Inferior parietal cortex (tissue), 1 donor: Measurements from ENCODE around the gene PLD1.

ENCODE experiments used
- DNase-seq: peaks from one replicate; pipeline ENCODE4 v3.0.0-alpha.2; 2016; ENCODE audit errors: extremely low spot score

Gene PLD1

DNA sequence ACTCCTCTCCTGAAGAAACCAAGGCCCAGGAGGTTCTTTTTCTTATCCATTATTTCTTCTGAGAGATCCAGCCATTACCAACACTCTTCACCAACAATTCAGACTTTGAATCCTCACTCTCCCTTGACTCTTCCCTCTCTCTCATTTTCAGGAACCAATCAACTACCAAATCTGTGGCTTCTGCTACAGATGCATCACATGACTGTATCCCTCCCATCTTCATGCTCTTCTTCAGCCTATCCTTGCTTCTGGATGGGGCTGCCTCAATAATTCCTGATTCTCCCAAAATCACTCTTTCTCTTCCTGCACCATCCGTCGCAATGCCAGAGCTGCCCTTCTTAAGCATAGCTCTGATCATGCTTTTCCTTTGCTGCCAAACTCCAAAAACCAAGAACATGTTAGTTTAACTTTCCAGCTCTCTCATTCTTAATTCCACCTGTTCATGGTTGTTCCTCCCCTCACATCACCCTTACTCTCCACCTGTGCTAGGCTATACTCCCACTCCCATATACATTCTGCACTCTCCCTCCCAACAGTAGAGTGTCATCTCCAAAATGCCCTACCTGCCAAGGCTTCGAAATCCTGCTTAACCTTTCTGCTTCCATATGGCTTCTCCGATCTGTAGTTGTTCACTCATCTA, 13.5 kb downstream of the PLD1 start:
- DNase-seq, result no peak

DNA sequence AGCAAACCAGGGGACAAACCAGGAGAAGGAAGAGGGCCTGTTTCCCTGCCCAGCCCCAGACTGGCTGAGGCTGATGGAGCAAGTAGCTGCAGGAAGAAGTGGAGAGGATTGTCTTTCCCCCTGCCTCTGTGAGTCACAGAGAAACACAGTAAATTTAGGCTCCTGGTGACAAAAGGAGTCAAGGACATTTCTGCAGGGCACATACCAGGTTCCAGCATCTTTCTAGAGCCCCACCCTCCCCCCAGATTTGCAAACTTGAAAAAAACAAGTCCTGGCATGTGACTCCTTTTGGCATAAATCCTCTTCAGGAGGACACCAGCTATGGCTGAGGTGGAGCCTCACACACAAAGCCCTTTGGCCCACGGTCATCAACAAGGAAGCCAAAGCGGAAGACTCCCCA, 17.8 kb downstream of the PLD1 start:
- DNase-seq, result no peak

DNA sequence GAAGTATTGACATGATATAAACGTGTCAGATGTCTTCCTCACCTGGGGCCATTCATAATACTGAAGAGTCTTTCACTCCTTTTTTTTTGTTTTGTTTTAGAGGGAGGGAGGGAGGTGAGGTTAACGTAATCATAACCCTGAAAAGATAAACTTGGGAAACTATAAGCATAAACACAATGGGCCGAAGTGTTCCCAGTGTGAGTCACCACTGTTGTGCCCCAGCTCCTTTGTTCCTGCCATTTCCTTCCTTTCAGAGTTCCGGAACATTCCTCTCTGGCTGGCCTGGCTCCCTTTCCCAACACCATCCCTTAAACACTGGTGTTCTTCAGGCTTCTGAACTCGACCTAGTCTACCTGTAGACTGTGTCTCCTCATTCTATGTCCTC, 18.6 kb downstream of the PLD1 start:
- no peak for DNase-seq

DNA sequence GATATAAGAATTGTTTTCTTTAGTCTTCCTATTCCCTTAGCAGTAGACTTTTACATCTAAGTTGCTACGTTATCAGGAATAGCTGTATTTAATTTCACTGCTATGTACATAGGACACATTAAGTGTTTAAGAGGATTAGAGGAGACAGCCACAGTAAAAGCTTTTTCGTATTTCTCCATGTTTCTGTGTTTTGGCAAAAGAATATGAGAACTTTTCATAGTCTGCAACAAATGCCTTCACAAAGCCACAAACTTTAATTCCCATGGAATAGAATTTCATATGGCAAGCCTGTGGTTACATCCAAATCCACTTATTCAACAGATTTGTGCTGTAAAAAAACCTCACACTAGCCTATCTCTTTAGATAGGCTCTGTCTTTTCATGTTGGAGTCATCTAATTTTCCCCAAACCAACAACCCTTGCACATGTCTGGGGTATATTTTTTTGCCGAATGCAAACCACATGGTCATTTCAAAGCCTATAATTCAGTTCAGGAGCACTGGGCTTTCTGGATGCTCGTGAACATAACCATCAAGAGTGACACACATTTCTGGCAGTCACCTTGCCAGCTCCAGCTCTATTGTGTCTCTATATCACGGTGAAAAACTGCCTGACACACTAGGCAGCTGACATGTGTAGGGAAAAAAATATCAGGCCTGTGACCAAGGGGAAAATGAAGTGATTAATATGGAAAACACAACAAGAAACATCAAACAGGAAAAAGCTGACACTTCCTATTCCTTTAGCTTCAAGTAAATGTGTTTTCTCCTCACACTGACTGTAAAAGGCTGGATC, 19.2 kb downstream of the PLD1 start:
- DNase-seq, result no peak

DNA sequence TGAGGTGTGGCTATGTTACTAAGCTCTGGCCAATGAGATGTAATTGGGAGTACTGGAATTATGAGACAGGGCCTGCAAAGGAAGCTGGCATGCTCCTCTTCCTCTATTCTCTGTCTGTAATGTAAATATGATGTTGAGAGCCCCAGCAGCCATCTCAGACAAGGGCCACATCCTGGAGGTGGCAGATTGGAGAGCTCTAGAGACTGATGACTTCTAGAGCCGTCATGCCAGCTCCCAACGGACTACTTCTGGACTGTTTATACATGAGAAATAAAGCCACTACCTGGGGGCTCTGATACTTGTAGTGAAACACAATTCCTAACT, 19.7 kb downstream of the PLD1 start:
- no peak for DNase-seq

DNA sequence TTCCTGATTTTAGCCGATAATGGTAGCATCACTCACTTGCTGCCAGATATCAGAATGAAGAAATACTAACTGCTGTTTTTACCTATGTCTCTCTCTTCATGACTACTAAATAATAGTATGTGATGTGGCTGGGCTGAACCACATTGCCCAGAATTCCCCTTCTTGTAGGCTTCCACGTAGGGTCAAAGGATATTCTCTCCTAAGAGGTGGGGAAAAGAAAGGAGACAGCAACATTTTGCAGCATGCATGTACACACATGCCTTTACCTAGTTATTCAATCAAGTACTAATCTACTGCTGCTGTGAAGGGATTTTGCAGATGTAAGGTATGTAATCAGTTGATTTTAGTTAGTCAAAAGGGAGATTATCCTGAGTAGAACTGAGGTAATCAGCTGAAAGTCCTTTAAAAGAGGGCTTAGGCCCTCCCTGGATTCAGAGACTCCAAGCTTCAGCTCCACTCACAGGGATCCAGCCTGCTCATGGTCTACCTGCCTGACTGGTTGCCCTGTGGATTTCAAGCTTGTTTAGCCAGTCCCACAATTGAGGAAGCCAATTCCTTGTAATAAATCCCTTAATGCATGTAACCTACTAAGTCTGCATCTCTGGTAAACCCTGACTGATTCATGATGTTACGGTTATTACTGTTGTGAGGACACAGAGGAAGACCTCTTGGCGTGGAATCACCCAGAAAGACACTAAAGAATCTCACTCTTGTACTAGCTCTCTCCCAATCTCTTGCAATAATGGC, 20.4 kb downstream of the PLD1 start:
- DNase-seq, result no peak

DNA sequence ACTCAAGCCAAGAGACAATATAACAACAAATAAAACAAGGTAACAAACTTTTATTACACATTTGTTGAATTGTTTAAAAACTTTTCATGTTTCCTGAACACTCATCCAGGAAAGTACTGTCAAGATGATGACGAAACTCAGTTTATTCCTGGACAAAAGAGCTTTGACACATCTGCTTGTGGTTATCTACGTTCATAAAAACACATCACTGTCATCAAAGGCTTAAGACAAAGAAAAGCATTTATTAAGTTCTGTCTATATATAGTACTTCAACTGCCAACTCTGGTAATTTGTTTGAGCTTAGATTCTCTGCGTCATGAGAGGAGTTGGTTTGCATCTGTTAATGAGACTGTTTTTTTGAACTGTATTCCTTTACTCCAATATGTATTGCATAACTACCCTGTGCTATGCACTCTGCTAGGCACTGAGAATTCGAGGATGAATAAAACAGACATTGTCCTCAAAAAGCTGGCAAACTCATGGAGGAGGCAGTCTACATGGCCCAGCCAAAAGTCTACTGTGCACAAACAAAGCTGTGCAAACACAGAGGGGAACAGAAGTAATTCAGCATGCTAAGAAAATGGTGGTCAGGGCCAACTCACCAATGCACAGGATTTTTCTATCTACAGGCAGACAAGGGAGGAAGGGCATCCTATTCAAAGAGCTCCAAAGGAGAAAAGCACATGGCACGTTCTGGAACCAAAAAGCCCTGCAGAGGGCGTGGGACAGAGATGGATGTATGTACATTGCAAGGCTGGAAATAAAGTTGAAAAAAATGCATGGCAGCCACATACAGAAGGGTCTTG, 21.5 kb downstream of the PLD1 start:
- DNase-seq, result no peak

DNA sequence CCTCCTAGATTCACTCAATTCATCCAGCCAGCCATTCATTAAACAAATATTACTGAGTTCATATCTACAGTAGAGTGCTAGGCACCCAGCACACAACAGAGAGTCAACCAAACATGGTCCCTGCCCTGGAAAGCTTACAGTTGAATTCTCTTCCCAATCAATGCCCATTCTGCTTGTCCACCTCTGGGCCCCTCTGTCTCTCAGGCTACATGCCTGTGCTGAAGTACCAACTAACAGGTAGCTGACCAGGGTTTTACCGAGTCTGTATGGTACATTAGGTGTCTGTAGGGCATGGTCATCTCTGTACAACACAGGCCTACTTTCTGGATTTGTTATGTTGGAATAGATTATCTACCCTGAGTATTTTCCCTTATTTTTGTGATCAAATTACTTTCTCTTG, 23.3 kb downstream of the PLD1 start:
- DNase-seq, result no peak

DNA sequence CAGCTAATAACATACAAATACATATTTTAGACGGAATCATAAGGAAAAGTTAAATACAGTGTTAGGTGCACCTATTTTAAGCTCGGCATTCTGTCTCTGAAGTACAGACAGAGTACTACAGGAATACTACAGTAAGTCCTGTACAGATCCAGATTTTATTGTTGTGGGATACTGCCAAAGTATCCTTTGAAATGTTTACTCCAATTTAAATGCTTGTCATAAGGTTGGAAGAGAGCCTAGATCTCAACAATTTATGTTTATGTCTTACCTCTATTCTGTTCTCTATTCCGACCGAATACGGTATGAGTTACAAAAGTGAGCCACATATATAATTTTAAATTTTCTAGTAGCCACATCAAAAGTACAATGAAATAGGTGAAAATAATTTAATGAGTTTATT, 25.3 kb downstream of the PLD1 start:
- no peak for DNase-seq

DNA sequence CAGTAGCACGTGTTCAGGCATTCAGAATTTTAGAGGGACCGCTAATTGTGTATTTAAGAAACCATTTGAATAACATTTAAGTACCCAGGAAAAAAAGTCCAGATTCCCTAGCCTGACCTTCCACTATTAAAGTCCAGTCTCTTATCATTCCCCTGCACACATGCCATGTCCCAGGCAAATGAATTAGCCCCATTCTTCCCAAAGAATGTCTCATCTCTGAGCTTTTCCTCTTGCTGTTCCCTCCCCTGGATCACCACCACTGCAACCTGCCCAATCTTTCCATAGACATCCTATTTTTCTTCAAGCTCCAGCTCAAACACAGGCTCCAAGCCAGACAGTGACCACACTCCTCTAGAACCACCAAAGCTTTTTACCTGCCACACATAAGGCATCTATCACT, 25.9 kb downstream of the PLD1 start:
- DNase-seq, result no peak

DNA sequence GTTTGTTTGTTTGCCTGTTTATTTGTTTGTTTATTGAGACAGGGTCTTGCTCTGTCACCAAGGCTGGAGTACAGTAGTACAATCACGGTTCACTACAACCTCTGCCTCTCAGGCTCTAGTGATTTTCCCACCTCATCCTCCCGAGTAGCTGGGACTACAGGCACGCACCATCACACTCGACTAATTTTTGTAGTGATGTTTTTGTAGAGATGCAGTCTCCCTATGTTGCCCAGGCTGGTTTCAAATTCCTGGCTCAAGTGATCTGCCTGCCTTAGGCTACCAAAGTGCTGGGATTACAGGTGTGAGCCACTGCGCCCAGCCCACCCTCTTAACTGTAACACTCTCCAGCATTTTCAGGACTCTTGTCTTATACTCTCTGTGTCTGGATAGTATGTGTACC, 26.7 kb downstream of the PLD1 start:
- DNase-seq, result no peak

DNA sequence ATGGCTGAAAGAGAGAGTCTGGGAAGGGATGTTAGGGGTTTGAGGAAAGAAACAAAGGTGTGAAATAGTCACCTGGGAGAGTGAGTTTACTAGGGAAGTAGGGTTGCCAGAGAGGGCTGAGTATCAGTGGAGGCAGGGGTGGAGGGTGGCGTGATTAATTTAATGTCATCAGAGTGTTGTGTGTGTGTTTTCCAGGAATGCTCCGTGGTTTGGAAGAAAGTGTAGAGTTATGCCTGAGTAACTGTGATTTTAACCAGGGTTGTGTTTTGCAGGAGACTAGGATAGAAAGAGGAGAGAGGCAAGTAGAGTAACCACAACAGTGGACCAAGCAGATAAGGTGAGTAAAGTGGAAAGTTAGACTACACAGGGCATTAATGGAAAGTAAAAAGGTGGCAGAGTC, 27.2 kb downstream of the PLD1 start:
- DNase-seq, result no peak

DNA sequence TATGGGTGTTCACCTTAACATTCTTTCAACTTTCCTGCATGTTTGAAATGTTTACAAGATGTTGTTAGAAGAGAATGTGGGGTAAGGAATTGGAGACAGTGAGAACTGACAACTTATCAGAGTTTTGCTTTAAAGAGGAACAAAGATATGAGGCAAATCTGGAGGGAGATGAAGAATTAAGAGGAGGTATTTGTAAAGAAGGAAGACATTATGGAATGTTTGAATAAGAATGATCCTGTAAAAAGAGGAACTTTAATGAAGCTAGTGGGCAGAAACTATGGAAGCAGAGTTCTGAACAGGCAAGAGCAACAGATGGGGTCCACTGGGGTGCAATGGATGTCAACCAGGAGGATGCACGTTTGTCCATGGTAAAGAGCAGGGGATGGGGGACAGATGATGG, 27.7 kb downstream of the PLD1 start:
- no peak for DNase-seq

DNA sequence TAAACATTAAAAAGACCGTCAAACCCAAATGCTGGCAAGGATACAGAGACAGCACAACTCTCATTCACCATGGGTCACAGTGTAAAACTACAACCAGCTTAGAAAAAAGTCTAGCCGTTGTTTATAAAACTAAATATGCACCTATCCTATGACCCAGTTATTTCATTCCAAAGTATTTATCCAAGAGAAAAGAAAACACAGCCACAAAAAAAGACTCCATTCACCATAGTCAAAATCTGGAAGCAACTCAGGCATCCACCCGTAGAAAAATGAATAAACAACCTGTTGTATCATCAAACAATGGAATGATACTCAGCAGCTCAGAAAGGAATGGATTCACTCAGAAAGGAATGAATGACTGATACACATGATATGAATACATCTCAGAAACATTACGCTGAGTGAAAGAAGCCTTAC, 28.6 kb downstream of the PLD1 start:
- no peak for DNase-seq

DNA sequence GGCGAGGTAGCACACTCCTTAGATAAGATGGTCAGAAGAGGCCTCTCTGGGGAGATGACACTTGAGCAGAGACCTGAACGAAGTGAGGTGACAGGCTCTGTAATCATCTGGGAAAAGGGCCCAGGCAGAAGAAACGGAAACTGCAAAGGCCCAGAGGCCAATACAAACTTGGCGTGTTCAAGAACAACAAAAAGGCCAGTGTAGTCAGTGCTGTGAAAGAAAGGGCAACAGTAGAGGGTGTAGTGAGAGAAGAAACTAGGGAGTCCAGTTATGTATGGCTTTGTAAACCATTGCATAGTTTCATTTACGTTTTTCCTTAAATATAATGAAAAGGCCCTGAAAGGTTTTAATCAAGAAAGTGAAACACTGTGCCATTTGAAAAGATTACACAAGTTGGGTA, 31.8 kb downstream of the PLD1 start:
- no peak for DNase-seq

DNA sequence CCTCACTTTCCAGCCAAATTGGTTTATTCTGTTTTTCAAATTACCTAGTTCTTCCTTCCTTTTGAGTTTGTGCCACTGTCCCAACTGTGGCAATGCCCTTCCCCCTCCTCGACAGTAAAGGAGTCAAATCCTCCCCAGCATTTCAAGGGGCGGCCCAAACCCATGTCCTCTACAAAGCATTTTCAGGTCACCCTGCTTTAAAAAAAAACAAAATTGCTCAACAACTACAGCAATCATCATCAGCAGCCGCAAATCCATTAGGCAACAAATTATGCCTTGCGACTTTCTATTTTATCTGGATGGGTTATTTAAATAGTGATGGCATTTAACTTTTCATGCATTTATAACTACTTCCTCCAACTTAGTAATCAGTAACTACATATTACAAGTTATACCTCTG, 32.7 kb downstream of the PLD1 start:
- DNase-seq, result no peak

DNA sequence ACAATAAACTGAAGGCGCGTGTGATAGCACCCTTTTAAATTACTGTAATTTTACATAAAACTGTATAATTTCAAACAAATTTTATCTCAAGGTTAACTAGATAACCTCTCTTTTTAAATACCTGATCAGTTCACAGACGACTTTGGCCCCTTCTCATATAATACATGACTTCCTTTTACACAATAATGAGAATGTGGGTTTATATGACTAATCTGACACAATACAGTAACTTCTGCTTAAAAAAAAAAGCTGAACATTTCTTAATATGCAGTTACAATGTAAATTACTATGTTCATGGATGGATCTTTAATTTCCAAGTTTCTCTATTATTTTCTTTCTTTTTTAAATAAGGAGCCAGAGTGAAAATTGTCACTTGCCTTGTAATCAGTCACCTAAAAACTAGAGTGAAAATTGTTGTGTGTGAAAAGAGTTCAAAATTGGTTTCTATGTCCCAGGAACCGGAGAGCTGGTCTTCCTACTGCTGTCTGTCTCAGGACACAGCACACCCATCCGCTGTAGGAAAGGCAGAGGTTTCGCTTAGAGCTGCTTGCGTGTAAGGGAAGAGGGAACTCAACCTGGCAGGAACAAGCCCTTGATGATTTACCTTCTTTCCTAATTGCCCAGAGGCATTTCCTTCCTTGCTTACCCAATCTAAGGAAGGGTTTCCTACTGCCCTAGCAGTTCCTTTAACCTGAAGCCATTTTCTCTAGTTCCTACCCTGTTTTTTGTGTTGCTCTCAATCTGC, 33.3 kb downstream of the PLD1 start:
- DNase-seq, result no peak

DNA sequence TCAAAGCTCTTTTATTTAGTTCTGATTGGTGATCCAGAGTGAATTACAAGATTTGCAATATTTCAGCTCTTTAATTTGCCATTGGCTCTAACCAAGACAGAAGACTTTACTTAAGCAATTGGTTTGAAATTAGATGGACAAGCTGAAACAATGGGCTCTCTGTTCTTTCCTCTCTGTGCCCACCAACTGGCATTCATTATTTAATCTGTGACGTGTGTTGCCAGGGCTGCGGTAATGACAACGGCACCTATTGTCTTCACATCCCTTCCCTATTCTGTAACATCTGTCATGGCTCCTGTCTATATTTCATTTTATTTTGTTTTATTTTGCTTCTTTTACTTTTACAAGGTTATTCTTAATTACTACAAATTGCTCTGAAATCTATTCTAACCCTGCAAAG, 33.9 kb downstream of the PLD1 start:
- peak; percentile 77 for DNase-seq

DNA sequence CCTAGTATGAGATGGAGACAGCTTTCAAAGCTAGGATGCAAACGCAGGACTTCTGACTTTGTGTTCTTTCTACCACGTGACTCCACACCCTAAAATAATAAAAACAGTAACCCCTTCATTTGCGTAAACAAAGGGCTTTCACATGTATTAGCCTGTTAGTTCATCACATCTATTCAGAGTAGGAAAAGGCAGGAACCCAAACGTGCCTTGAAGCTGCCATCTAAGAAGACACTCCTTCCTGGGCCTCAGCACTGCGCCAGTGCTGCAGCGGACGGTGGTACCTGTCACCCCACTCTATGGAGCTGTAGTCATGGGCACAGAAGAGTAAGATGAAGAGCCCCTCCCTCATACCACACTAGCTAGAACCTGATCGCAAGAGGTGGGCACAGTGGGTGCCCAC, 34.3 kb downstream of the PLD1 start:
- DNase-seq, result no peak

DNA sequence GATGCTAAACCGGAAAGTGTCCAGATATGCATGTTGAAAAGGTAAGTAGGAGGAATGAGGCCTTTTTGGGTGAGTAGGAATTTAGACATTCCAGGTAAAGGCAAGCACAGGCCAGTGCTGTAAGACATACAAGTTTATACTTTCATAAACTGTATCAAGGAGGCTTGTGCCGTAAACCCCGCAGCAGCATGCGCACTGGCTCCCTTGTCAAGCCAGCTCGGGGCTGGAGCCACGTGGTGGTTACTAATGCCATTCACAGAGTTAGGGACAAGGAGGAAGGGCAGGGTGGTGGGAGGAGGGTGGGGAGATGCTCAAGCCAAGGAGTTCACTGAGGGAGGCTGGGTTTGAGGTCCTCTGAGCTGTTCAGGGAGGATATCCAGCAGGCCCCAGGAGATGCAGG, 35.8 kb downstream of the PLD1 start:
- no peak for DNase-seq

DNA sequence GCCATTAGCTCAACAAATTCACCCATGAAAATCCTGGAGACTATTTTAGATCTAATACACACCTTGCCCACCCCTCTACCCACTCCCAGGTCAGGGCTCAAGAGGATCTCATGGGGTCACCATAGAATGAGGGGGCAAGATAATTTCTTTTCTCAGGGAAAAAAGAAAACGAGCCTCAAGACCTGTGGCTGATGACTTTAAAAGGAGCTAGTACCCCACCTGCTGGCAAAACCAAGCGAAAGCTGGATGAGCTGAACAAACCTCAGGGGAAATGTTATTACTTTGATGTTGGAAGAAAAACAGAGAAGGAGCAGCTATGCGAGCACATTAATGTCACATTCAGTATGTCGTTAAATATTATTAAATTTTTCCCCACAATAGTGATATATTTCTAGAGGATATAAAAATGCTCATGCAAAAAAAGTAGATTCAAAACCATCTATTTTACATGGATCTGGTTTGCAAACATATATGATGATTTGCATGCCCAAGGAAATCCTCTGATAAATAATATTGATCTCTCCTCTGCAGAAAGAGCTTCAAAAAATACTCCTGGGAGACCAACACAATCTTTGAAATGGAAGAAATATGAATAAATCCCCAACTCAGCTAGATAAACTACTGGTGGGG, 37.7 kb downstream of the PLD1 start:
- DNase-seq, result peak; percentile 82
